Endothelial cell of umbilical vein (primary cell): Measurements from ENCODE around the gene RPS14. TPM values are rescaled to one million over a fixed set of nuclear protein-coding genes. Genes with fewer than 3 reads are reported as not detected.

ENCODE experiments used
- BruUV-seq: library from RNA; stranded (reverse); fragments of 400-500 nt; replicated peaks from 2 replicates; lab custom pipeline; 2021; lab: Mats Ljungman, UMichigan
- CTCF ChIA-PET: fragments of 300-600, 350-600 bp; sonication (Branson Sonifier 250); formaldehyde crosslinking; loops from one replicate; lab custom pipeline; 2021; ENCODE audit warnings: antibody characterized with exemption, inconsistent platforms; lab: Charles Lee
- POLR2A ChIA-PET: fragments of 300-600, 350-600 bp; sonication (Branson Sonifier 250); formaldehyde crosslinking; loops from one replicate; lab custom pipeline; 2021; ENCODE audit warnings: antibody characterized with exemption, inconsistent platforms; lab: Charles Lee
- DNase-seq: peaks from one replicate; pipeline ENCODE4 v3.0.0-alpha.2; 2011; ENCODE audit warnings: low read depth, low spot score
- FAIRE-seq: peaks from 2 replicates; lab custom pipeline; 2011; peaks lifted over from hg19 to GRCh38; lab: Jason Lieb, UNC
- H2AFZ ChIP-seq: 2 replicates; pipeline ENCODE4 v1.6.0; 2012; ENCODE audit warnings: low read depth, low read length, control low read depth, inconsistent platforms
- H3K27ac ChIP-seq: 2 replicates; pipeline ENCODE4 v1.5.1; 2011; ENCODE audit warnings: low read depth, mild to moderate bottlenecking, control low read depth, low read length, moderate library complexity; ENCODE audit not compliant: insufficient read depth
- H3K27me3 ChIP-seq, 2 experiments: 2 replicates each; pipeline versions ENCODE4 v1.6.0 to v1.6.1; 2011; ENCODE audit warnings: low read length in 2 of 2, mixed read lengths in 1 of 2; ENCODE audit not compliant: control insufficient read depth in 2 of 2, insufficient read depth in 2 of 2
- H3K36me3 ChIP-seq, 2 experiments: 2 replicates in 1 of 2; 3 replicates in 1 of 2; pipeline ENCODE4 v1.5.1; 2011; ENCODE audit warnings: low read length in 2 of 2, mild to moderate bottlenecking in 1 of 2, moderate library complexity in 1 of 2; ENCODE audit not compliant: control insufficient read depth in 2 of 2, insufficient read depth in 2 of 2; ENCODE audit errors: extremely low read depth in 1 of 2
- H3K4me1 ChIP-seq: 3 replicates; pipeline ENCODE4 v1.5.1; 2011; ENCODE audit warnings: mild to moderate bottlenecking, low read length; ENCODE audit not compliant: control insufficient read depth, insufficient read depth; ENCODE audit errors: extremely low read depth
- H3K4me2 ChIP-seq: 2 replicates; pipeline ENCODE4 v1.6.1; 2011; ENCODE audit warnings: low read length, control low read depth, mixed read lengths; ENCODE audit not compliant: insufficient read depth
- H3K4me3 ChIP-seq, 3 experiments: fragments of 200-600 bp in 1 of 3; sonication (generic), shearing (Covaris generic) in 1 of 3; replicated peaks in 1 of 3; 2 replicates each; pipeline ENCODE4 v1.5.1; 2011 to 2016; ENCODE audit warnings: control low read depth in 3 of 3, low read length in 3 of 3, mild to moderate bottlenecking in 2 of 3, inconsistent platforms in 1 of 3, low read depth in 1 of 3, moderate library complexity in 1 of 3; ENCODE audit not compliant: insufficient read depth in 1 of 3
- H3K79me2 ChIP-seq: 2 replicates; pipeline ENCODE4 v1.6.0; 2012; ENCODE audit warnings: low read length, inconsistent platforms; ENCODE audit not compliant: control insufficient read depth, insufficient read depth
- H3K9ac ChIP-seq: replicated peaks from 2 replicates; pipeline ENCODE3; 2011; ENCODE audit warnings: low read length, control low read depth; ENCODE audit not compliant: insufficient read depth; ENCODE audit errors: extremely low read depth
- H3K9me1 ChIP-seq: replicated peaks from 3 replicates; pipeline ENCODE4 v1.6.0; 2011; ENCODE audit warnings: mild to moderate bottlenecking, low read length; ENCODE audit not compliant: control insufficient read depth, insufficient read depth; ENCODE audit errors: extremely low read depth
- H3K9me3 ChIP-seq: replicated peaks from 2 replicates; pipeline ENCODE4 v1.5.1; 2012; ENCODE audit warnings: low read length, inconsistent platforms; ENCODE audit not compliant: control insufficient read depth, insufficient read depth
- H4K20me1 ChIP-seq: replicated peaks from 2 replicates; pipeline ENCODE3; 2011; ENCODE audit warnings: mild to moderate bottlenecking, low read length; ENCODE audit not compliant: control insufficient read depth, insufficient read depth; ENCODE audit errors: extremely low read depth
- EZH2 ChIP-seq: IDR thresholded peaks from 2 replicates; pipeline ENCODE4 v1.6.1; 2012; ENCODE audit warnings: borderline replicate concordance, low read depth, mild to moderate bottlenecking, moderate library complexity, low read length, inconsistent platforms; ENCODE audit not compliant: severe bottlenecking
- FOS ChIP-seq: IDR thresholded peaks from 2 replicates; pipeline ENCODE4 v1.6.1; 2011; ENCODE audit warnings: mild to moderate bottlenecking, low read length, moderate library complexity, borderline replicate concordance; ENCODE audit not compliant: insufficient read depth
- GATA2 ChIP-seq: IDR thresholded peaks from 2 replicates; pipeline ENCODE4 v1.7.0; 2011; ENCODE audit warnings: low read depth, mild to moderate bottlenecking, moderate library complexity, mixed read lengths, low read length; ENCODE audit not compliant: insufficient read length, insufficient read depth
- JUN ChIP-seq: IDR thresholded peaks from 2 replicates; pipeline ENCODE4 v1.6.1; 2011; ENCODE audit warnings: borderline replicate concordance, low read depth; ENCODE audit not compliant: insufficient read length, insufficient read depth
- MYC ChIP-seq: IDR thresholded peaks from one replicate; pipeline ENCODE4 v1.6.1; 2011; ENCODE audit warnings: mild to moderate bottlenecking, low read depth, low read length
- POLR2A ChIP-seq: IDR thresholded peaks from 2 replicates; pipeline ENCODE4 v1.6.1; 2012; ENCODE audit warnings: low read depth, mild to moderate bottlenecking, control low read depth, low read length
- POLR2AphosphoS5 ChIP-seq: IDR thresholded peaks from 2 replicates; pipeline ENCODE4 v1.6.1; 2012; ENCODE audit warnings: low read depth, mild to moderate bottlenecking, control low read depth, low read length, moderate library complexity; ENCODE audit not compliant: insufficient read depth
- dilution Hi-C: fragments of 300-500 bp; cut with MboI; formaldehyde crosslinking; loops from one replicate; pipeline ENCODE4 v1.15.0; 2019; ENCODE audit warnings: low sequenced_read_pairs; ENCODE audit not compliant: extremely low pct_ligation_motif_present
- intact Hi-C: fragments of 100-400 bp; cut with micrococcal nuclease; formaldehyde crosslinking; loops from one replicate; pipeline ENCODE4 v1.10.0; 2022
- polyA plus RNA-seq, 4 experiments: library from polyadenylated mRNA; depleted of rRNA in 3 of 4; stranded (reverse) in 3 of 4; unstranded in 1 of 4; fragments of >200 nt; gene quantifications; 2 replicates each; pipeline versions ENCODE4 v1.2.1 to v1.2.3, GENCODE V29; 2011 to 2012; ENCODE audit warnings: missing spikeins in 1 of 4
- total RNA-seq: library from RNA; stranded (reverse); gene quantifications from 2 replicates; pipeline ENCODE4 v1.2.3, GENCODE V29; 2021
- TF ChIP-seq, protein P1 (sequence below): IDR thresholded peaks from 2 replicates; pipeline ENCODE4 v1.6.1; 2011; ENCODE audit not compliant: insufficient read depth, insufficient read length
- TF ChIP-seq, protein P2 (sequence below), 2 donors: IDR thresholded peaks; 1 replicate in 1 of 2; 2 replicates in 1 of 2; pipeline ENCODE4 v1.5.1; 2011; ENCODE audit warnings: low read length in 2 of 2, mild to moderate bottlenecking in 2 of 2, moderate library complexity in 2 of 2, control low read depth in 1 of 2, inconsistent platforms in 1 of 2, low read depth in 1 of 2; ENCODE audit not compliant: insufficient read depth in 1 of 2; ENCODE audit errors: extremely low read depth in 1 of 2

Gene RPS14
- total and polyA plus RNA-seq, 2 donors (not counting 3 experiments of a cell fraction or from before 2014, with no cell fraction given), result 1,852 to 5,521 TPM

DNA sequence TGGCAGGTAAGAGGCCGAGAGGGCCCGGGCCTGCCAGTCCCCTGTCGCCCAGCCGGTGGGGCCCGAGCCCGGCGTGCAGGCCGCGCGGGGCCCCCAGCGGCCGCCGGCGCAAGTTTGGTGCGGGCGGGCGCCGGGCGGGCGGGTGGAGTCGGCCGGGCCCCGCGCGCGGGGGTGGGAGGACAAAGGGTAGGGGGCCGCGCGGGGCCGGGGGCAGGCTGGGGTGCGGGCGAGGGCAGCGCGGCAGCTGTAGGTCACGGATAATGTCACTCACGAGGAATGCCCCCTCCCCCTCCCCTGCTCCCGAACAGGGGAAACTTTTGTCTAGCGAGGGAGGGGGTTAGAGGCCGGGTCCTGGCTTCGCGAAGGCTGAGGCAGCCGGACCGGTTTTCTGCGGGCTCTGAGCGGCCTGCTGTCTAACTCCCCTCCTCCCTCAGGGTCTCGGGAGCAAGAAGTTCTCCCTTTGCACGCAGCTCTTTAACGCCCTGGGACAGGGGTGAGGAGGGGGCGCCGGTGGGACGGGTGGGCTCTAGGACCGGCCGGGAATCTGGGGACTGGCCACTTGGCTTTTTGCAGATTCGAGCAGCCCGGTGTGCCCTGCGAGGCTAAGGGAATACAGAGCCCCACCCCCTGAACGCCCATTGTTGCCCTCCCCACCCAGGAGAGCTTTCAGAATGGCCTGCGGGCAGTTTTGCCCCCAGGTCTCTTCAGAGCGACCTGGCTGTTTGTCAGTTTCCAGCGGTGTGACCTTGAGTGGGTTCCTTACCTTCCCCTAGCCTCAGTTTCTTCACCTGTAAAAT, 37.1 kb upstream of the RPS14 start:
- no peaks in the 10 kb centered on the region for H3K36me3 ChIP-seq
- H3K9me1 ChIP-seq, result no peaks in the 10 kb centered on the region
- BruUV-seq, result no TSS peak
- H2AFZ ChIP-seq, result peak overlapping the region; percentile 34
- H4K20me1 ChIP-seq, result no peaks in the 10 kb centered on the region
- ChIA-PET CTCF (interaction anchor here (0.6 to 1.6 kb wide), 12 partner anchors 10 to 58 kb away, joined by 3 to 9 read pairs (median 4); no protein-coding TSS in a partner anchor), POLR2A (interaction anchor here (0.6 to 1.2 kb wide), 3 partner anchors 9 to 36 kb away, joined by 3 read pairs; no protein-coding TSS in a partner anchor)
- H3K9me3 ChIP-seq, result no peaks in the 10 kb centered on the region
- peak; percentile 20 for TF ChIP-seq POLR2AphosphoS5
- TF ChIP-seq, protein P1, sequence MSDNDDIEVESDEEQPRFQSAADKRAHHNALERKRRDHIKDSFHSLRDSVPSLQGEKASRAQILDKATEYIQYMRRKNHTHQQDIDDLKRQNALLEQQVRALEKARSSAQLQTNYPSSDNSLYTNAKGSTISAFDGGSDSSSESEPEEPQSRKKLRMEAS, result no peak
- H3K4me2 ChIP-seq, result peak overlapping the region; percentile 80
- peak overlapping the region; percentile 62 for H3K9ac ChIP-seq
- peaks cover 48% of the 10 kb centered on the region for H3K79me2 ChIP-seq
- peaks cover 39% of the 10 kb centered on the region for H3K4me1 ChIP-seq
- no peak overlapping the region for H3K27ac ChIP-seq
- H3K4me3 ChIP-seq, result peak overlapping the region; percentile 60 to 97 (median 88)
- FAIRE-seq (peak; percentile 72), DNase-seq (peak; percentile 66)
- dilution Hi-C loops (no loop called here), intact Hi-C loops (loop anchor here (1.0 to 2.0 kb wide), 4 partner anchors 11 to 58 kb away; no protein-coding TSS in a partner anchor)
- H3K27me3 ChIP-seq, result no peaks in the 10 kb centered on the region

DNA sequence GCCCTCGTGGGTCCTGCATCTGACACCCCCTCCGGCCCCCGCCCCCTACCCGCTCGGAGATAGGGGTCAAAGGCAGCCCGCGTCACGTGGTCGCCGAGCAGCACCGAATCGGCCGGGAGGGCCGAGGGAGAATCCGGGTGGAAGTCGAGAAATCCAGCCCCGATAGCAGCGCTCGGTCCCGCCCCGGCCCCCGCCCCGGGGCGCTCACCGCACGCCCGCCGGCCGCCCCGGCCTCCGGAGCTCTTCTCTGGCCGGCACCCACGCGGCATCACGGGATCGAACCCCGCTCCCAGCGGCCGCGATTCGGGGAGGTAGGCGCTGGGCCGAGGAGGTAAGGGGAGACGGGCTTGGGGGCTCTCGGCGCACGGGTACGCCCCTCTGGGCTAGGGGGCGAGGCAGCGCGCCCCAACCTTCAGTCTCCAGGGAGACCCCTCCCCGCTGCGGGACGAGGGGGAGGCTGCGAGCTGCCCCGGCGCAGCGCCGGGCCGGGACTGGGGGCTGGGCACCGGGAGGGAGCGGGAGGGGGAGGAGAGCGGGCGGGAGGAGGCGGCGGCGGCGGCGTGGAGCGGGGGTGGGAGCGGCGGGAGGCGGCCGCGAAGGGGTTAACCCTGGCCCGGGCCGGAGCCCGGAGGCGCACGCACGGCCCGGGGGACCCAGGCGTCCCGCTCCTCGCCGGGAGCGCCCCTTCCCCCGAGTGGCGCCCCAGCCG, 36.3 kb upstream of the RPS14 start:
- Histone ChIP-seq H4K20me1 (no peaks in the 10 kb centered on the region), H3K27ac (peak overlapping the region; percentile 66), H3K9me1 (no peaks in the 10 kb centered on the region), H3K27me3 (no peaks in the 10 kb centered on the region), H3K36me3 (no peaks in the 10 kb centered on the region), H3K79me2 (peaks cover 42% of the 10 kb centered on the region), H3K4me2 (peak overlapping the region; percentile 62), H3K4me3 (peak overlapping the region; percentile 67 to 97 (median 79)), H3K4me1 (peaks cover 31% of the 10 kb centered on the region), H3K9ac (peak overlapping the region; percentile 75), H3K9me3 (no peaks in the 10 kb centered on the region), H2AFZ (peak overlapping the region; percentile 78)
- TF ChIP-seq, protein P1, result no peak
- TF ChIP-seq, protein P2, sequence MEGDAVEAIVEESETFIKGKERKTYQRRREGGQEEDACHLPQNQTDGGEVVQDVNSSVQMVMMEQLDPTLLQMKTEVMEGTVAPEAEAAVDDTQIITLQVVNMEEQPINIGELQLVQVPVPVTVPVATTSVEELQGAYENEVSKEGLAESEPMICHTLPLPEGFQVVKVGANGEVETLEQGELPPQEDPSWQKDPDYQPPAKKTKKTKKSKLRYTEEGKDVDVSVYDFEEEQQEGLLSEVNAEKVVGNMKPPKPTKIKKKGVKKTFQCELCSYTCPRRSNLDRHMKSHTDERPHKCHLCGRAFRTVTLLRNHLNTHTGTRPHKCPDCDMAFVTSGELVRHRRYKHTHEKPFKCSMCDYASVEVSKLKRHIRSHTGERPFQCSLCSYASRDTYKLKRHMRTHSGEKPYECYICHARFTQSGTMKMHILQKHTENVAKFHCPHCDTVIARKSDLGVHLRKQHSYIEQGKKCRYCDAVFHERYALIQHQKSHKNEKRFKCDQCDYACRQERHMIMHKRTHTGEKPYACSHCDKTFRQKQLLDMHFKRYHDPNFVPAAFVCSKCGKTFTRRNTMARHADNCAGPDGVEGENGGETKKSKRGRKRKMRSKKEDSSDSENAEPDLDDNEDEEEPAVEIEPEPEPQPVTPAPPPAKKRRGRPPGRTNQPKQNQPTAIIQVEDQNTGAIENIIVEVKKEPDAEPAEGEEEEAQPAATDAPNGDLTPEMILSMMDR (IDR thresholded peaks at IDR 0.05; ENCODE audit: extremely low read depth in 1 of 2, insufficient read depth in 1 of 2, low read depth in 1 of 2, low read length in 2 of 2), result no peak
- TF ChIP-seq FOS, result no peak
- TF ChIP-seq MYC, result no peak
- no peak for TF ChIP-seq POLR2A
- TF ChIP-seq GATA2, result no peak
- TF ChIP-seq EZH2, result no peak
- TF ChIP-seq JUN, result no peak
- no peak for TF ChIP-seq POLR2AphosphoS5
- intact Hi-C loops, result loop anchor here (2.0 kb wide), 2 partner anchors 21 to 59 kb away; no protein-coding TSS in a partner anchor
- CTCF ChIA-PET, result interaction anchor here (1.3 to 1.6 kb wide), 2 partner anchors 32 to 59 kb away, joined by 5 read pairs; no protein-coding TSS in a partner anchor
- no TSS peak for BruUV-seq
- POLR2A ChIA-PET, result interaction anchor here (0.8 to 1.2 kb wide), 2 partner anchors 27 to 36 kb away, joined by 3 read pairs; no protein-coding TSS in a partner anchor
- DNase-seq (peak; percentile 53), FAIRE-seq (peak; percentile 69)
- dilution Hi-C loops, result no loop called here
